Natural killer cell (primary cell): ENCODE results near the gene TEX12. TPM values are rescaled to one million over a fixed set of nuclear protein-coding genes. Genes with fewer than 3 reads are reported as not detected.
A peak's percentile ranks its signal among the peaks of the same experiment; 100 is the strongest.

Experiments used
- ATAC-seq, 3 donors: fragments of 150-1000 bp in 2 of 3; fragments of 200-7000 bp in 1 of 3; cut with Tn5 transposase; 1 replicate in 1 of 3; 2 replicates in 2 of 3; pipeline ENCODE4 v1.10.0; 2021; ENCODE audit warnings: mild to moderate bottlenecking in 2 of 3, moderate library complexity in 2 of 3
- DNase-seq, 2 donors: peaks; one replicate each; pipeline versions ENCODE4 v3.0.0 to v3.0.0-alpha.2; 2013 to 2021; ENCODE audit warnings: mixed read lengths in 1 of 2
- H3K27ac ChIP-seq: one replicate; pipeline ENCODE4 v1.5.1; 2013; ENCODE audit warnings: mild to moderate bottlenecking, low read length
- H3K27me3 ChIP-seq: one replicate; pipeline ENCODE4 v1.6.1; 2013; ENCODE audit warnings: low read length; ENCODE audit not compliant: control insufficient read depth, insufficient read depth
- H3K36me3 ChIP-seq: one replicate; pipeline ENCODE4 v1.6.1; 2013; ENCODE audit warnings: low read length; ENCODE audit not compliant: control insufficient read depth, insufficient read depth
- H3K4me1 ChIP-seq: one replicate; pipeline ENCODE4 v1.6.1; 2013; ENCODE audit warnings: low read length; ENCODE audit not compliant: control insufficient read depth, insufficient read depth
- H3K4me3 ChIP-seq: one replicate; pipeline ENCODE4 v1.5.1; 2013; ENCODE audit warnings: low read length
- H3K9me3 ChIP-seq: one replicate; pipeline ENCODE4 v1.6.1; 2013; ENCODE audit warnings: low read length; ENCODE audit not compliant: control insufficient read depth, insufficient read depth
- H3K27ac Mint-ChIP-seq, 2 donors: one replicate each; pipeline ENCODE4 v1.8.0; 2022; ENCODE audit warnings: mild to moderate bottlenecking in 2 of 2, mixed read lengths in 2 of 2, moderate library complexity in 1 of 2
- H3K27me3 Mint-ChIP-seq, 2 donors: one replicate each; pipeline ENCODE4 v1.8.0; 2022; ENCODE audit warnings: low read depth in 2 of 2, mixed read lengths in 2 of 2
- H3K36me3 Mint-ChIP-seq: one replicate; pipeline ENCODE4 v1.8.0; 2022; ENCODE audit warnings: mixed read lengths
- H3K4me1 Mint-ChIP-seq, 2 donors: one replicate each; pipeline ENCODE4 v1.8.0; 2022; ENCODE audit warnings: mixed read lengths in 2 of 2
- H3K4me3 Mint-ChIP-seq: one replicate; pipeline ENCODE4 v1.8.0; 2022; ENCODE audit warnings: mild to moderate bottlenecking, moderate library complexity, mixed read lengths
- H3K9me3 Mint-ChIP-seq, 2 donors: one replicate each; pipeline ENCODE4 v1.8.0; 2022; ENCODE audit warnings: mixed read lengths in 2 of 2
- WGBS: methylation state at CpG from one replicate; pipeline ENCODE4 v1.1.7; 2013; ENCODE audit warnings: missing lambda C conversion rate; ENCODE audit not compliant: insufficient coverage; 5-methylcytosine and 5-hydroxymethylcytosine counted together
- intact Hi-C: fragments of 100-400 bp; cut with micrococcal nuclease; formaldehyde crosslinking; loops from one replicate; pipeline ENCODE4 v1.14.2; 2022
- total RNA-seq, 4 donors: library from RNA; stranded (reverse); fragments of 120-200 nt in 1 of 4; gene quantifications; one replicate each; pipeline versions ENCODE4 v1.2.3 to v1.2.4, GENCODE V29; 2013 to 2022
- TF ChIP-seq, protein P1 (sequence below): fragments of 200-600 bp; IDR thresholded peaks from one replicate; pipeline ENCODE4 v1.8.0; 2022; ENCODE audit warnings: antibody characterized with exemption

TEX12 gene
- total RNA-seq, 3 donors from 2014 or later (not counting 1 experiment from before 2014, with no cell fraction given), result 0.45 to 0.82 (median 0.50) TPM

DNA sequence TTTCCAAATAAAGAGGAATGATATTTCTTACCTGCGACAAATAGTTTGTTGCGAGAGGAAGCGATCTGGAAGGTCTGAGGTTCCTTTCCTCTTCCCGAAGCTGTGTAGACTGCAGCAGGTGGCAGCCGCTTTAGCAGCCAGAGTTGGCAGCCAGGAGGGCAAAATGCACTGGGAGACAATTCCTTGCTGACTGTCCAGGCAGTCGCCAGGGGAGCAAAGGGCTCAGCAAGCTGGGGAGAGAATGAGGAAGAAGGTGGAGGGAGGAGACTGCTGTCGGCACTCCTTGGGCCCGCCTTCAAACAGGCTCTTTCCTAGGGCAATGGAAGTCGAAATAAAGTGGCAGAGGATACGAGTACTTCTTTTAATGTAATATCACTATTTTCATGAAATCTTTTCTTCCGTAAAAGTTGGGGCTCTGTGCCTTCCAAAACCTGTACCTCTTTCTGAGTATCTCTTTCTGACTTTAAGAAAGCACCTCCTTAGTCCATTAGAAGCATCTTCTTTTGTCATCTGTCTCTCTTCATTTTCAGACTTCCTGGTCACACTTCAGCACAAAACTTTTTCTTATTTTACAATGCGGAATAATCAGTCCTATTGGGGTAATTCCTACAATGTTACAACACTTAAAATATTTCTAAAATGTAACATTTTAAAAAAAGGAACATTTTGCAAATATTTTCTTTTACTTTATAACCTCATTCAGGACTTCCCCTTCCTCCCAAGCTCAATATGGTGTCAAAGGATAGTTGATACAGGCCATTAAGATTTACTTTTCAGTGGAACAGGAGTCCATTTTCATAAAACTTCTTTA lies 3.1 kb upstream of the TEX12 start, which contains the start of gene IL18:
Gene IL18 (minus strand): TSS at position 220 of the 811 bp plus-strand sequence. CDS start 9,041 bp downstream, outside the sequence.
- Mint-ChIP-seq H3K4me3 (peak within 1 kb of the TSS; percentile 91), H3K4me1 (peaks cover 34 to 38% of the 10 kb centered on the region in 2 donors), H3K27ac (peak within 1 kb of the TSS; percentile 54 to 83), H3K27me3 (peaks cover 0 to 5% of the 10 kb centered on the region in 2 donors), H3K36me3 (no peaks in the 10 kb centered on the region), H3K9me3 (no peaks in the 10 kb centered on the region)
- ATAC-seq (peak; percentile 53 to 71 (median 54)), DNase-seq (no peak)
- TF ChIP-seq, protein P1, sequence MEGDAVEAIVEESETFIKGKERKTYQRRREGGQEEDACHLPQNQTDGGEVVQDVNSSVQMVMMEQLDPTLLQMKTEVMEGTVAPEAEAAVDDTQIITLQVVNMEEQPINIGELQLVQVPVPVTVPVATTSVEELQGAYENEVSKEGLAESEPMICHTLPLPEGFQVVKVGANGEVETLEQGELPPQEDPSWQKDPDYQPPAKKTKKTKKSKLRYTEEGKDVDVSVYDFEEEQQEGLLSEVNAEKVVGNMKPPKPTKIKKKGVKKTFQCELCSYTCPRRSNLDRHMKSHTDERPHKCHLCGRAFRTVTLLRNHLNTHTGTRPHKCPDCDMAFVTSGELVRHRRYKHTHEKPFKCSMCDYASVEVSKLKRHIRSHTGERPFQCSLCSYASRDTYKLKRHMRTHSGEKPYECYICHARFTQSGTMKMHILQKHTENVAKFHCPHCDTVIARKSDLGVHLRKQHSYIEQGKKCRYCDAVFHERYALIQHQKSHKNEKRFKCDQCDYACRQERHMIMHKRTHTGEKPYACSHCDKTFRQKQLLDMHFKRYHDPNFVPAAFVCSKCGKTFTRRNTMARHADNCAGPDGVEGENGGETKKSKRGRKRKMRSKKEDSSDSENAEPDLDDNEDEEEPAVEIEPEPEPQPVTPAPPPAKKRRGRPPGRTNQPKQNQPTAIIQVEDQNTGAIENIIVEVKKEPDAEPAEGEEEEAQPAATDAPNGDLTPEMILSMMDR, result no peak
- Histone ChIP-seq H3K9me3 (no peaks in the 10 kb centered on the region), H3K27me3 (no peaks in the 10 kb centered on the region), H3K27ac (peak within 1 kb of the TSS; percentile 31), H3K4me1 (peaks cover 2% of the 10 kb centered on the region), H3K4me3 (peak within 1 kb of the TSS; percentile 41), H3K36me3 (no peaks in the 10 kb centered on the region)
- WGBS, result 29% methylated on average over 9 of the region's 12 CpGs
- intact Hi-C loops, result no loop called here

DNA sequence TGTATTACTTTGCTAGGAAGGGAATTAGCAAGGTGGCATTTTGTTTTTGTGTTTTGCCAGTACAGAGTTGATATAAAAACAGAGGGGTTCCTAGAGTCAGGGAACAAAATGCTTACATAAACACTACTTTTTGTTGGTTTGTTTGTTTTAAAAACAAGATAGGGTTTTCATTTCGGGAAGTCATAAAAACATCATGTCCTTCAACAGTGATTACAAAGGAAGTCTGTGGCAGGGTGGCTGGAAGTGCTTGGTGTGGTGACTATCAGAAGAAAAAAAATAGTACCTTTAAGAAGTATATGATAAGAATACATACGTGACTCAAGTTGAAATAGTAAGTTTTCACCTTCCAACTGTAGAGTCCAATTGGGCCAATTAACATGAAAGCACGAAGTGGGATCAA lies 2.1 kb upstream of the TEX12 start:
- H3K9me3 Mint-ChIP-seq, result no peaks in the 10 kb centered on the region

DNA sequence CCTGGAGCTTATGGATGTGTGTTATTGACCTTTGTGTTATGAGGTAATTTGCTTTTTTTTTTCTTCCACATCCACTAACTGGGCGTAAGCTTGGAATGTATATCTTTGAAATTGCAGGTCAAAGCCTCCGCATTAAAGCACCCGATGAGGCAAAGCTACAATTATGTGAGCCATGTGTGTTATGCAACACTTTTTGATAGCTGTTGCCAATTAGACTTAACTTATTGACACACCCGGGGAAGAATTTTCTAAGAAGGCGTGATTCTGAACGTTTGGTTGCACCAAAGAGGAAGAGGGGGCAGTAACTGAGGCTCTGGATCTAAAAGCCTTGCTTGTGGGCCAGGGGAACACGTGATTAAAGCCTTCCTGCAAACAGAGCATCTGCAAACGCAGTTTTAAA lies 610 bp upstream of the TEX12 start:
- DNase-seq (no peak), ATAC-seq (no peak)
- TF ChIP-seq, protein P1, result no peak
- H3K27me3 ChIP-seq, result no peaks in the 10 kb centered on the region
- peaks cover 20 to 27% of the 10 kb centered on the region in 2 donors for H3K4me1 Mint-ChIP-seq
- H3K36me3 ChIP-seq, result no peaks in the 10 kb centered on the region
- peaks cover 2% of the 10 kb centered on the region for H3K4me1 ChIP-seq
- no peak overlapping the region for H3K4me3 ChIP-seq
- H3K27ac ChIP-seq, result no peak overlapping the region
- peaks cover 0 to 5% of the 10 kb centered on the region in 2 donors for H3K27me3 Mint-ChIP-seq
- no peaks in the 10 kb centered on the region for H3K9me3 ChIP-seq
- WGBS, result 74% methylated on average over 7 of the region's 8 CpGs
- intact Hi-C loops, result no loop called here
- no peak overlapping the region for H3K27ac Mint-ChIP-seq
- no peaks in the 10 kb centered on the region for H3K9me3 Mint-ChIP-seq
- no peak overlapping the region for H3K4me3 Mint-ChIP-seq
- H3K36me3 Mint-ChIP-seq, result no peaks in the 10 kb centered on the region

More for the DNA sequence above, 2.1 kb upstream of the TEX12 start:
- Histone ChIP-seq H3K36me3 (no peaks in the 10 kb centered on the region), H3K9me3 (no peaks in the 10 kb centered on the region), H3K27ac (no peak overlapping the region), H3K4me3 (no peak overlapping the region), H3K27me3 (no peaks in the 10 kb centered on the region), H3K4me1 (peaks cover 2% of the 10 kb centered on the region)
- intact Hi-C loops, result no loop called here
- no peak for ATAC-seq
- Mint-ChIP-seq H3K27me3 (peaks cover 0 to 5% of the 10 kb centered on the region in 2 donors), H3K27ac (peak overlapping the region; percentile 54 to 83), H3K4me3 (no peak overlapping the region), H3K4me1 (peaks cover 25 to 32% of the 10 kb centered on the region in 2 donors), H3K36me3 (no peaks in the 10 kb centered on the region)
- DNase-seq, result no peak
- TF ChIP-seq, protein P1, result no peak
- WGBS, result 67% methylated on average over 1 of the region's 3 CpGs
